ENCODE data around the gene GRIN2A.

DNA sequence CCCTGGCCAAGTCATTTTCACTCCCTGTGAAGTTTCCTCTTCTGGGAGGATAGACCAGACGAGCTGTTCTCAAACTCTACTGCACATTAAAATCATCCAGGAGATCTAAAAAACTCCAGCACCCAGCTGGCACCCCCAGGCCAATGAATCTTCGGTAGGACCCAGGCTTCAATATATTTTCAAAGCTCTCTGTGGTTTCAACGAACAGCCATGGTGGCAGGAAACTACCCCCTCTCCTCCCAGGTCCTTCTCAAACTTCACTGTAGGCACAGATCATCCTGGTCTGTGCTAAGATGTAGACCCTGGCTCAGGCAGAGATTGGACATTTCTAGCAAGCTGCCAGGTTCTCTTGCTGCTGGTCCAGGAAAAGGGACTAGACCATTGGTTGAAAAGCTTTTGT, 38.7 kb upstream of the GRIN2A start:
- TF ChIP-seq EZH2 (IDR thresholded peaks at IDR 0.05) (no peak), POLR2AphosphoS5 (IDR thresholded peaks at IDR 0.05; ENCODE audit: borderline replicate concordance, low read depth, low read length) (no peak)

Data from SK-N-MC (cell line).